ENCODE measurements around the gene HIF3A. TPM values are rescaled to one million over a fixed set of nuclear protein-coding genes. Genes with fewer than 3 reads are reported as not detected.
A peak's percentile ranks its signal among the peaks of the same experiment; 100 is the strongest.

The HIF3A gene
- total RNA-seq, 1 experiment from 2014 or later, result not detected

DNA sequence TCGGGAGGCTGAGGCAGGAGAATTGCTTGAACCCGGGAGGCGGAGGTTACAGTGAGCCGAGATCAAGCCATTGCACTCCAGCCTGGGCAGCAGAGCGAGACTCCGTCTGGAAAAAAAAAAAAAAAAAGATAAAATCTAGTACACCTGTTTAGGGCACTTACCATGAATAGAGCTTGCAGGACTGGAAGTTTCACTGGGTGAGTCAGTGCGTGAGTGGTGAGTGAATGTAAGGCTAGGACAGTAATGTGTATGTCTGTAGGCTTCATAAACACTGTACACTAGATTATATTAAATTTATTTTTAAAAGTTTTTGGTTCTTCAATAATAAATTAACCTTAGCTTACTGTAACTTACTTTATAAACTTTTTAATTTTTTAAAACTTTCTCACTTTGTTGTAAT, 73.0 kb downstream of the HIF3A start:
- Histone ChIP-seq H3K4me2 (ENCODE audit: low read length) (peak overlapping the region; percentile 62), H3K9ac (ENCODE audit: low read length) (no peak overlapping the region), H3K27me3 (ENCODE audit: low read length) (no peaks in the 10 kb centered on the region), H4K20me1 (ENCODE audit: low read length) (0 out of 2 replicates have a peak, but pooled peaks cover 3% of the 10 kb centered on the region), H3K9me3 (ENCODE audit: low read length) (no peaks in the 10 kb centered on the region), H3F3A (ENCODE audit: low read length, unreplicated experiment) (no peaks in the 10 kb centered on the region), H3K4me3 (ENCODE audit: low read length) (no peak overlapping the region), H2AFZ (ENCODE audit: low read length) (no peak overlapping the region), H3K27ac (ENCODE audit: low read length) (no peak overlapping the region), H3K9me2 (replicated peaks; ENCODE audit: low read length) (no peaks in the 10 kb centered on the region), H3K36me3 (ENCODE audit: low read depth, low read length) (no peaks in the 10 kb centered on the region; the same call in 1 of the 2 replicates), H3K4me1 (ENCODE audit: insufficient read depth, low read length) (peaks cover 42% of the 10 kb centered on the region), H3K79me2 (ENCODE audit: low read length) (peaks cover 30% of the 10 kb centered on the region)
- TF ChIP-seq, protein P1, sequence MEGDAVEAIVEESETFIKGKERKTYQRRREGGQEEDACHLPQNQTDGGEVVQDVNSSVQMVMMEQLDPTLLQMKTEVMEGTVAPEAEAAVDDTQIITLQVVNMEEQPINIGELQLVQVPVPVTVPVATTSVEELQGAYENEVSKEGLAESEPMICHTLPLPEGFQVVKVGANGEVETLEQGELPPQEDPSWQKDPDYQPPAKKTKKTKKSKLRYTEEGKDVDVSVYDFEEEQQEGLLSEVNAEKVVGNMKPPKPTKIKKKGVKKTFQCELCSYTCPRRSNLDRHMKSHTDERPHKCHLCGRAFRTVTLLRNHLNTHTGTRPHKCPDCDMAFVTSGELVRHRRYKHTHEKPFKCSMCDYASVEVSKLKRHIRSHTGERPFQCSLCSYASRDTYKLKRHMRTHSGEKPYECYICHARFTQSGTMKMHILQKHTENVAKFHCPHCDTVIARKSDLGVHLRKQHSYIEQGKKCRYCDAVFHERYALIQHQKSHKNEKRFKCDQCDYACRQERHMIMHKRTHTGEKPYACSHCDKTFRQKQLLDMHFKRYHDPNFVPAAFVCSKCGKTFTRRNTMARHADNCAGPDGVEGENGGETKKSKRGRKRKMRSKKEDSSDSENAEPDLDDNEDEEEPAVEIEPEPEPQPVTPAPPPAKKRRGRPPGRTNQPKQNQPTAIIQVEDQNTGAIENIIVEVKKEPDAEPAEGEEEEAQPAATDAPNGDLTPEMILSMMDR (conservative IDR thresholded peaks at IDR 0.05; ENCODE audit: low read depth, low read length), result no peak
- TF ChIP-seq EZH2phosphoT487 (IDR thresholded peaks at IDR 0.05; ENCODE audit: borderline replicate concordance, low read length) (no peak), EZH2 (IDR thresholded peaks at IDR 0.05; ENCODE audit: low read length, unreplicated experiment) (no peak)
- ChIA-PET POLR2A (ENCODE audit: unreplicated experiment) (interaction anchor here (0.5 kb wide), 1 partner anchor 81 kb away, joined by 3 read pairs; no protein-coding TSS in a partner anchor), CTCF (interaction anchor here (0.6 kb wide), 2 partner anchors 23 to 33 kb away, joined by 3 read pairs; partner anchors contain the start of gene PPP5C)
- no TSS peak for BruUV-seq (replicated peaks)
- ATAC-seq (peak; percentile 29; the same call in 1 of the 2 replicates), DNase-seq (peak; percentile 83)
- intact Hi-C loops (cut with micrococcal nuclease), result loop anchor here (5.0 kb wide), 1 partner anchor 88 kb away; no protein-coding TSS in a partner anchor

- no peak for DNase-seq
- Histone ChIP-seq H3K27ac (ENCODE audit: low read length) (no peak overlapping the region), H3K9me2 (replicated peaks; ENCODE audit: low read length) (no peaks in the 10 kb centered on the region), H3K4me3 (ENCODE audit: low read length) (no peak overlapping the region), H3K9ac (ENCODE audit: low read length) (no peak overlapping the region), H3K4me1 (ENCODE audit: insufficient read depth, low read length) (peaks cover 43% of the 10 kb centered on the region), H3K27me3 (ENCODE audit: low read length) (no peaks in the 10 kb centered on the region), H3F3A (ENCODE audit: low read length, unreplicated experiment) (no peaks in the 10 kb centered on the region), H3K4me2 (ENCODE audit: low read length) (peak overlapping the region; percentile 8; the same call in 1 of the 2 replicates), H3K79me2 (ENCODE audit: low read length) (peaks cover 36% of the 10 kb centered on the region), H4K20me1 (ENCODE audit: low read length) (0 out of 2 replicates have a peak, but pooled peaks cover 3% of the 10 kb centered on the region), H3K9me3 (ENCODE audit: low read length) (no peaks in the 10 kb centered on the region), H2AFZ (ENCODE audit: low read length) (no peak overlapping the region), H3K36me3 (ENCODE audit: low read depth, low read length) (peaks cover 3% of the 10 kb centered on the region)
- no peak for ATAC-seq
- ChIA-PET POLR2A (ENCODE audit: unreplicated experiment) (interaction anchor here (0.6 kb wide), 1 partner anchor 145 kb away, joined by 3 read pairs; no protein-coding TSS in a partner anchor), CTCF (no interaction called here)
- TF ChIP-seq, protein P1 (conservative IDR thresholded peaks at IDR 0.05; ENCODE audit: low read depth, low read length), result no peak
- no peak for TF ChIP-seq EZH2 (IDR thresholded peaks at IDR 0.05; ENCODE audit: low read length, unreplicated experiment)
- TF ChIP-seq EZH2phosphoT487 (IDR thresholded peaks at IDR 0.05; ENCODE audit: borderline replicate concordance, low read length), result no peak
- intact Hi-C loops (cut with micrococcal nuclease), result loop anchor here (5.0 kb wide), 1 partner anchor 89 kb away; no protein-coding TSS in a partner anchor
- BruUV-seq (replicated peaks), result no TSS peak
Observed at GRCh38 chr19:46371371-46371901, 74.6 kb downstream of the HIF3A start.
